AG08395 (cell line): ENCODE measurements around the gene ARHGAP5.

Experiments used
- DNase-seq: peaks from one replicate; pipeline ENCODE4 v3.0.0; 2012; ENCODE audit warnings: mixed read lengths, low spot score

The ARHGAP5 gene

DNA sequence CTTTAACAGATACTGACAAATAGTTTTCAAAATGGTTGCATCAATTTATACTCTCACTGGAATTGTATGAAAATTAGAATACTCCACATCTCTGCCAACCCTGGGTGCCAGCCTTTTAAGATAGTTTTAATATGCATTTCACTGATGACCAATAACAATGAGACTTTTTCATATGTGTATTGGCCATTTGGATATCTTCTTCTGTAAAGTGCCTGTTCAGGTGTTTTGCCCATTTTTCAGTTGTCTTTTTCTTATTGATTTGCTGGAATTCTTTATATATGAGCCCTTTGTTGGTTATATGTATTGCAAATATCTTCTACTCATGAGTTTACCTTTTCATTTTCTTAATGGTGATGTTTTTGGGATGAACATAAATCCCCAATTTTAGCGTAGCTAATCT, 108.0 kb downstream of the ARHGAP5 start:
- no peak for DNase-seq

DNA sequence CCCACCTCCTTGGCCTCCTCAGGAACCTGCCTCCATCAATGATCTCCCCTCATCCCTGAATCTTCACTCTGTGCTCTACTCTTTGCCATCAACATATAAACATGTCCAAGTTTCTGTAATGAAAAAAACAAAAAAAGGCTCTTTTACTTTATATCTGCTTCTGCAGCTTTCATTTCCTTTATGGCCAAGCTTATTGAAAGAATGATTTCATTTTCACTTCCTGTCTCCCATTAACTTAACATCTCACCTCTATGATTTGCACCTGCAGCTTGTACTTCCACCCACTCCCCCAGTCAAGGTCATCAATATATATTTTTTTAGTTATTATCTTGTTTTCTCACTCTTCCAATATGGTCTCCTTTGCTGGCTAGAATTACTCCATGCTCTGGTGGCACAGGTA, 109.1 kb downstream of the ARHGAP5 start:
- no peak for DNase-seq

DNA sequence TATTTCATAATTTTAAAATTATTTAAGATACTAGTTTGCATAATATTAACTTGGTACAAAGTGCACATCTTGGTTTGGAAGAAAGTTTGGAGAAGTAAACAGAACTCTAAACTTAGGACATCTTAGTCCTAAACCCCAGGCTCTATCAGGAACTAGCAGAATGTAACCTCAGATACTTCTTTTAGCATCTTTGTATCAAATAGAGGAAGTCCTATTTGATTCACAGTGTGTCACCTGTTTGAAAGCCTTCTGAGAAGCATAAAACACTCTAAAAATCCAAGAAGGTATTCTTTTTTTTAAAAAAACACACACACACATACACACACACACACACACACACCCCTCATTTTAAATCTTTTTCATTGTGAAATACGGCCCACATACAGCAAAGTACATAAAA, 112.7 kb downstream of the ARHGAP5 start:
- DNase-seq = no peak

DNA sequence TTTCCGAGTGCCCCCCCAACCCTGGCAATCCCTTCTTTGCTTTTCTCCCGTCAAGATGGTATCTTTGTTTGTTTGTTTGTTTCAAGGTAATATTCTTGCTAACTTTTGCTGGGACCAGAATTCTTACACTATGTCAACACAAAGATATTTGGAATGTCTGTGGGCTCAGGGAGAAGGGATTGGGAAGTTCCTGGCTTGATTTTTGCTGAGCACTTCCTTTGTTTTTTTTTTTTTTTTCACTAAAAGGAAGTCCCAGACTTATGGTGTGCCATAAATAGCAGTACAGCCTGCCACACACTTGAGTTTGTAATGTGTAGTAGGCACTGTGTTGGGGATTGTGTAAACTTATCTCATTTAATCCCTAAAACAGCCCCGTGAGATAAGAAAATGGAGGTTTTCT, 113.6 kb downstream of the ARHGAP5 start:
- DNase-seq = peak; percentile 13

DNA sequence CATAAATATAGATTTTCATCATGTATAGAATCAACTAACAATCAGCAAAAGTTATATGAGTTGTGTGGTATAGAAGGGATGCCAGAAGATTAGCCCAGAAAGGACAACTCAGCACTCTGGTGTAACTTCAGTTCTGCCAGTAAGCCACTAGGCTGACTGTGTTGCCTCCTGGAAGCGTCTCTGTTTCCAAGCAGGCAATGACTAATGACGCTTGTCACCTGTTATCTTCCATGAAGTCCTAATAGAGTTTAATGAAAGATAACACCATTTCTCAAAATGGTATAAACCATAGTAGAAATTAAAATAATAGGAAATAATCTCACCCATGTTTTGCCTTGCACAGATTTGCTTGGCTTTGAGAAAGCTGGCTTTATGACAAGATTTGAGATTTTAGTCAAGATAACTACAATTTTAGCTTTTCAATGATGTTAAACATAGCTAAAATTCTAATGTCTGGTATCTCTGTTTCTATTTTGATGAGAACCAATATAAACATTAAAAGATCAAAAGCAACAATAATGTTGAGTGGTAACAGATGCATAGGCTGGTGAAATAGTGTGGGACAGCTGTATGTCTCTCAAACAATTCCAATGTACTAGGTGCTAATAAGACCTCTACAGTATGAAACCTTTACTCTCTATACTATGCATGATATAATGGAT, 115.7 kb downstream of the ARHGAP5 start:
- DNase-seq = no peak

DNA sequence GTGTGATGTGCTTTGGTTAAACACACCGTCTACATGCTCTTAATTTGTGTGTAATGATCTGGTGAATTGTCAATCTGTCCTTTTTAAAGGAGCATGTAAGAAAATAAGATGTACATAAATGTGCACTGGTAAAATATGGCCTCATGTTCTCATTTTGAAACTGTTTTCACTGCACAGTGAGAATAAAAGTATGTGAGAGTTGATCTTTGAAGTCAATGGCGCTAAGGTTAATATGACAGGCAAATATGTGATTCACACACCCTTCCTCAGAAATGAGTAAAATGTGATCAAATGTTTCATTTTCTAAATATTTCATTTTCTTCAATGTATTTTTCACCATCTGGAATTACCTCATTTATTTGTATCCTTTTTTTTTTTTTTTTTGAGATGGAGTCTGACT, 116.4 kb downstream of the ARHGAP5 start:
- no peak for DNase-seq

DNA sequence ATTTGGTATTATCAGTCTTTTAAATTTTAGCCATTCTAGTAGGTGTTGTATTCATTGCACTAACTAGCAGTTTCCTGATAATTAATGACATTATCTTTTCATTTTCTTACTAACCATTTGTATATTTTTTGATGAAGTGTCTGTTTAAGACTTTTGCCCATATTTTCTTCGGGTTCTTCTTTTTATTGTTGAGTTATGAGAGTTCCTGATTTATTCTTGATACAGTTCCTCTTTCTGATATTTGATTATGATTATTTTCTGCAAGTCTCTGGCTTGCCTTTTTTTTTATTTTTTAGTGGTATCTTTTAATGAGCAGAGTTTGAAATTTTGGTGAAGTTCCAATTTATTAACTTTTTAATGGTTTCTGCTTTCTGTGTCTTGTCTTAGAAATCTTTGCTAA, 118.5 kb downstream of the ARHGAP5 start:
- DNase-seq = no peak

DNA sequence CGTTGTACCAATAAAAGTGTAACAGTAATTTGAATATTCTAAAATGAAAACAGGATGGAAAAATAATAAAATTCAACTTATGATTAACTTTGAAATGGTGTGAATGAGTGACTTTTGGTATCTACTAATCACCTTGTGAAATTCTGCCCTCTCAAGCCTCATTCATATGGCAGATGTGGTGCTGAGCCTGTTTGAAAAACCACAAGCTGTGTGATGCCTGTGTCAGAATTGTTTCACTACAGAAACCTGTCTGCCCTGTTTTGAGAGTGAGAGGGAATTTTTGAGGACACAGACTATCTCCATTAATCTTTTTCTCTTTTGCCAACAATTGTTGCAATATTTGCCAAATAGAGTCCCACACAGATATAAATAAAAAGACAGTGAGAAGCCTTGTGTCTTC, 120.8 kb downstream of the ARHGAP5 start:
- no peak for DNase-seq

DNA sequence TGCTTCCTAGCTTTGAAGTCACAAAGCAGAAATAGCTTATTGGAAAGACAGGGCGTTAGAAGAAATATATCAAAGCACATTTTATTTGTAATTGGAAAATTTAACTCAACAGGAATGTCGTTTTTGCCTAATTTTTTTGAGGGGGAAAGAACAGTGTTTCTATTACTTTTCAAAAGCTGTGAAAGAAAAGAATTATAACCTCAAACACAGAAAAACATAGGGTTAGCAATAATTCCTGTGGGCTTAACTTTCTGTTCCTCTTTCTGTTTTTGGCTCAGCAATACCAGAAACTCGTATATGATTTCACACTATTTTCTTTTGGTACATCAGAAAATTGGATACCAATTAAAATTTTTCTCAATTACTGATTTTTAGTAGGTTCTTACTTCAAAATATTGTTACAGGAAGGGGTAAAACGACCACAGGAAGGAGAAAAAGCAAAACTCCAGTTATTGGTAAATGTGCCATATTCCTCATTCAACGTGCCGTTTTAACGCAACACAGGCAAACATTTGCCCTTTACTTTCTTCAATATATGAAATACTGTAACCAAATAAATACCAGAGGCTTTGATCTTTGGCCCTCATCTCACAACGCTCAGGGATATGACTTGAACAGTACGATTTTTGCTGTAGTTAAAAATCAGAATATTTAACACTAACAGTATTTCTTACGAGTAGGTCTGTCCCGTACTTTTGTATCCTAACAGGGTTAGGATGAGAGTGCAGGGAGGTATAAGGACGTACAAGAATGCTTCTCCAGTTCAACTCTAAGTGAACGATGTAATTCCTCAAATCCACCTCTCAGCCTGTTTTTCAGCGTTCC, 123.5 kb downstream of the ARHGAP5 start:
- DNase-seq = no peak

DNA sequence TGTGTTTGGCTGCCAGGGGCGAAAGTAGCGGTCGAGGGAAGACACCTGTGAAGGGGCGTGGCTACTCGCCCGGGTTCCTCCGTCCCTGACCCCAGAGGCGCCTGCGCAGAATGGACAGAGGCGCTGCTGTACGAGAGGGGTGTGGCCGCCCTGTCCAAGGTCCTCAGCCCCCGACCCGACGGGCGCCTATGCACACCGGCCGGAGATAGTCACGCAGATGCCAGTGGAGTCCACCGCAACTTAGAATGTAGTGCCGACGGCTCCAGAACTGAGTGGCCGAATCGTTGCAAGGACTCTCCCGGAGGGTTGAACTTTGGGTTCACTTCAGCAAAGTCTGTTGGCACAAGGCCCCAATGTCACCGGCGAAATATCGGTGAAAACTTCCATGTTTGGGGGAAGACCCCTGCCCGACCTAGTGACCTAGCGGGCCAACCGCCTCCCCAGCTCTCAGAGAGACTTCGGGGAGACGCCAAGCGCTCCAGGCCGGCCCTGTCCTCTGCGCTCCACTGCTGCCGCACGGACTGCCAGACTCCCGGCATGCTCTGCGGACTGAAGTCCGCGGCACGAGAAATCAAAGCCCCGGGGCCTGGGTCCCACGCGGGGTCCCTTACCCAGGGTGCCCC, 124.2 kb downstream of the ARHGAP5 start:
- peak; percentile 23 for DNase-seq

DNA sequence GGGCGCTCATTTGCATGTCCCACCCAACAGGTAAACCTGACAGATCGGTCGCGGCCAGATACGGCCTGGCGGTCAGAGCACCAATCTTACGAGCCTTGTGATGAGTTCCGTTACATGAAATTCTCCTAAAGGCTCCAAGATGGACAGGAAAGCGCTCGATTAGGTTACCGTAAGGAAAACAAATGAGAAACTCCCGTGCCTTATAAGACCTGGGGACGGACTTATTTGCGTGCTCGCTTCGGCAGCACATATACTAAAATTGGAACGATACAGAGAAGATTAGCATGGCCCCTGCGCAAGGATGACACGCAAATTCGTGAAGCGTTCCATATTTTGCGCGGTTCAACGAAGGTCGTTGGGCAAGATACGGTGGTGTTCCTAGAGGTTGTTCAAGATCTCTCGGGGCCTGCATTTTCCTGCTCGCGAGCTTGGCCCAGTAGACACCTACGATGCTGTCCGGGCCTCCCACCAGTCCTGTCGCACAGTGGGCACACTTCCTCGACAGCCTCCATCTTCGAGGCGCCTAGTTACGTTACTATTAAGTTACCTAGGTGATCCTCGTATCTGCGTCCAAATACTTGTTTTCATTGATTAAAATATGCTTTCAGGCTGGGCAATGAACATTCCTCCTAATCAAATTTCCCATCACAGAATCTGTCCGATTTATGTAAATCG, 124.8 kb downstream of the ARHGAP5 start, which contains the start of gene RNU6-7:
Gene RNU6-7, plus strand, starts transcription at position 230 of the 675 bp plus-strand sequence.
- DNase-seq = no peak

DNA sequence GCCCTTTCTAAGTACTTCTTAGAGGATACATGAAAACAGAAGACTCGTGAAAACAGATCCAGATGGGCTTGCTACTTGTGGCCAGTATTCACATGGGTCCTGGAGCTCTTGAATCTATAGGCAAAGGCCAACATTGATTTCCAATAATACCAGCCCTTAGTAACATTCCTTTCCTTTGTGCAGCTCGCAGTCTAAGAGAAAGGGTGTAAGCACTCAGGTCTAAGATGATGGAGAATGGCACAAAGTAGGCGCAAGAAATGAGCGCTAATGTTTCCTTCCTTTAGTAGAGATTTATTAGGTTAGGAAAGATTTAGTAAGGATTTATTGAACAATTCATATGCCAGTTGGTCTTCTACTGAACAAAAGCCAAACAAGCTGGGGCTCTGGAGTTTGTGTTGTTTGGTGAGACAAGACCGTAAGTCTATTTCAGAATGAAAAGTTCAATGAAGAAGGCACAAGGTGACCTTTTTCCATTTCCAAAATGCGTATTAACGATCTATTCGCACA, 125.4 kb downstream of the ARHGAP5 start:
- no peak for DNase-seq

DNA sequence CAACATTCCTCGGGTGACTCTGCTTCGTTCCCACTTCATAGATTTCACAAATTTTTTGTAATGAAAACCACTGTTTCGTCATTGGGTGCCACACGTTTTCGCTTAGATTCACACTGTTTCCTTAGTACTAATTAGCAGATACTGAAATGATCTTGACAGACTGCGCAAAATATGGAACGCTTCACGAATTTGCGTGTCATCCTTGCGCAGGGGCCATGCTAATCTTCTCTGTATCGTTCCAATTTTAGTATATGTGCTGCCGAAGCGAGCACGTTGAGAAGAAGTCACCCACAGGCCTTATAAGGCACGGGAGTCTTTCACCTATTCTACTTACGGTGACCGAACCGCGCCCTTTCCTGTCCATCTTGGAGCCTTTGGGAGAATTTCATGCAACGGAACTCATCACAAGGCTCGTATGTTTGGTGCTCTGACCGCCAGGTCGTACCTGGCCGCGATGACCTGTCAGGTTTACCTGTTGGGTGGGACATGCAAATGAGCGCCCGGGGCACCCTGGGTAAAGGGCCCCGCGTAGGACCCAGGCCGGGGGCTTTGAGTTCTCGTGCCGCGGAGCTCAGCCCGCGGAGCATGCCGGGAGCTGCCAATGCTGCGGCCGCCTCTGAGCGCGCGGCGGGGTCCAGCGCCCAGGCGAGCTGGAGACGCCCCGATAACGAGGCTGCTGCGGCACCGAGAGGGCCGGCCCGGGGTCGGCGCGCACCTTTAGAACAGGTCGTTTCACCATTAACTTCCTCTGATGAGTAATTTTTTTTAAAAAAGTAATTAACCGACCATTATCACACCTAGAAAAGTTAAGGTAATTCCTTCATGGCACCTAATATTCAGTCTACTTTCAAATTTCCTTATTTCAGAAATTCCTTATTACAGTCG, 126.1 kb downstream of the ARHGAP5 start, which contains the start of gene RNU6-8:
Gene RNU6-8, minus strand, starts transcription at position 272 of the 885 bp plus-strand sequence.
- DNase-seq = peak; percentile 71

DNA sequence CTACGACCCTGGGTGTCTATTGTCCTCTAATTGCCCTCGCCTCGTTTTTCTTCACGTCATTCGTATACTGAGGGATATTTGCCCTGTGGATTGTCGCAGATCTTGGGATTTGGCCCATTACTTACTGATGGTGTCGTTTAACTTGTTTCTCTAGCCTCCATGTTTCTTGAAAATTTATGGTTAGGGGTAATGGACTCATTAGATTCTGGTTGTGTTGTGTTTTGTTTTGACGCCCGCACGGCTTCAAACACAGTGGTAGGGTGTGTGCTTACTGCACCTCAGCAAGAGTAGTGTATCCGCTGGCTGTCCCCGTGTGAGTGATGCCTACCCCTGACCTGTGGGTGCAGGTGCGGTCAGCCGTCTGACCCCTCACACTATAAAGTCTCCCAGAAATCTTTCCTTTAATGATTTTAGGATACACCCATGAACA, 126.8 kb downstream of the ARHGAP5 start:
- no peak for DNase-seq

DNA sequence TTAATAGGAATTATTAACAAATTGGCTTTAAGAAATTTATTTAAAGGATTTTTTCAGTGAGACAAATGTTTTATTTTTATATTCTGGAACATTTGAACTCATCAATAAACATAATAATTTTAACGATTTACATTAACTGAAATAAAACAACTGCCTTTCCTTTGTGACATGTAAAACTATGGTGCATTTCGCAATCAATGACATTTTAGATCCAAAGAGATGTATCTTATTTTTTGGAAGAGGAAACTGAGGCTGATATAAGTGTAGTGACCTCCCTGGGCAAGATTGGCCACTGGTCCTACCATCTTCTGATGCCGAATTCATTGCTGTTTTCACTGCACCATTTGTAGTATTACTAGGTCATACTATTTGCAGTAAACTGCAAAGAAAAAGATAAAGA, 128.4 kb downstream of the ARHGAP5 start:
- no peak for DNase-seq

DNA sequence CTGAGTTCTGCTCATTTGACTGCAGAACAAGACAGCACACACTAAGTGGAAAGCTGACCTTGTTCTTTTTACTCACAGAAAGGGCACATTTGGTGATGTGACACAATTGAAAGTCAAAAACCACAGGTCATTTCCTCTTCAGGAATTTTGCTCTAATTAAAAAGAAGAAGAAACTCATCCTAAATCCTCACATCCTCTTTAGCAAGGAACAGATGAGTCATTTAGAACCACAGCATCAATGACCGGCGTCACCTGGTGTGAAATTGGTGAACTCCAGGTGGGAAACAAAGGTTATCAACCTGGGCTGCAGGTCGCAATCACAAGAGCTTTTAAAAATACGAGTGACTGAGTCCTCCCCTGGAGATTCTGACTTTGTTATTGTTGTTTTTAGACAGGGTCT, 128.9 kb downstream of the ARHGAP5 start:
- no peak for DNase-seq

DNA sequence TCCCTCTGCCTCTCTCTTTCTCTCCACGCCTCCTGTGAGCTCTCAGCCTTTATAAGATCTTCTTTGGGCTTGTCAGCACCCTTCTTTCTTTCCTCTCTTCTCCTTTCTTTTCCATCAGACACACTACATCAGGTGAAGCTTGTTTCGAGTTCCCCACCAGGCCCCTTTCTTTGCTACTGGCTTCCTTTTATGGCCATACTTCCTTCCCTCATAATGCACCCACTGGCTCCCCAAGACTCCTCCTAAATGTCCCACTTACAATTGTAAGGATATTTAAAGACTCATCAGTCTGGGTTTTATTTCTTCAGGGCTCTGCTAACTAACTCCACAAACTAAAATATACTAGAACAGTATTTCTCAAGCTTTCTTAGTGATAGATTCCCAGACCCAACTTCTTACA, 129.4 kb downstream of the ARHGAP5 start:
- DNase-seq = no peak

DNA sequence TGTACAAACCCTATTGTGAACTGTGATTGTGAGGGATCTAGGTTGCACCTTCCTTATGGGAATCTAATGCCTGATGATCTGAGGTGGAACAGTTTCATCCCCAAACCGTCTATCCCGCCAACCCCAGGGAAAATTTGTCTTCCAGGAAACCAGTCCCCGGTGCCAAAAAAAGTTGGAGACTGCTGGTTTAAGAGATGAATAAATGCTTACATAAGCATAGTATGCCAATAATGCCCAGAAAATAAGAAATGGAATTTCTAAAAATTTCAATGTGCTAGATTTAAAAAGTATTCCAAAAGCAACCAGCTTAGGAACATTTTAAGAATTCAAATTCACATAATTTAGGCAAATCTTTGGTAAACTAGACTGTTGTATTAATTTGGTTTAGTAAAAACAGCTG, 131.4 kb downstream of the ARHGAP5 start:
- DNase-seq = no peak
